Trophoblast cell (in vitro differentiated cells and primary cell): ENCODE results near the gene TPD52L1.

Experiments used
- DNase-seq, 2 donors: peaks; one replicate each; pipeline ENCODE4 v3.0.0-alpha.2; 2016
- H2AFZ ChIP-seq: 2 replicates; pipeline ENCODE4 v1.6.1; 2013; ENCODE audit warnings: low read length, moderate library complexity, mild to moderate bottlenecking; ENCODE audit not compliant: insufficient read depth, poor library complexity
- H2AK5ac ChIP-seq: 2 replicates; pipeline ENCODE4 v1.6.1; 2013; ENCODE audit warnings: mild to moderate bottlenecking, low read length
- H2BK120ac ChIP-seq: 2 replicates; pipeline ENCODE4 v1.6.1; 2013; ENCODE audit warnings: low read length, mild to moderate bottlenecking, moderate library complexity; ENCODE audit not compliant: insufficient read depth, poor library complexity
- H2BK12ac ChIP-seq: 2 replicates; pipeline ENCODE4 v1.6.1; 2013; ENCODE audit warnings: mild to moderate bottlenecking, low read length, moderate library complexity
- H2BK5ac ChIP-seq: 2 replicates; pipeline ENCODE4 v1.6.1; 2013; ENCODE audit warnings: low read length, low read depth, moderate library complexity, mild to moderate bottlenecking; ENCODE audit not compliant: poor library complexity
- H3K14ac ChIP-seq: 2 replicates; pipeline ENCODE4 v1.6.1; 2013; ENCODE audit warnings: mild to moderate bottlenecking, low read length
- H3K18ac ChIP-seq: 2 replicates; pipeline ENCODE4 v1.6.1; 2013; ENCODE audit warnings: mild to moderate bottlenecking, low read length
- H3K23ac ChIP-seq: 2 replicates; pipeline ENCODE4 v1.6.1; 2013; ENCODE audit warnings: low read length
- H3K27ac ChIP-seq: 2 replicates; pipeline ENCODE4 v1.5.1; 2013; ENCODE audit warnings: low read depth, mild to moderate bottlenecking, inconsistent platforms, low read length, moderate library complexity
- H3K27me3 ChIP-seq: 2 replicates; pipeline ENCODE4 v1.6.1; 2013; ENCODE audit warnings: inconsistent platforms, mild to moderate bottlenecking, low read length, moderate library complexity; ENCODE audit not compliant: insufficient read depth
- H3K36me3 ChIP-seq, 2 experiments: 1 replicate in 1 of 2; 2 replicates in 1 of 2; pipeline ENCODE4 v1.6.1; 2013; ENCODE audit warnings: low read length in 2 of 2, mild to moderate bottlenecking in 2 of 2, moderate library complexity in 1 of 2; ENCODE audit not compliant: insufficient read depth in 2 of 2, control insufficient read depth in 1 of 2
- H3K4ac ChIP-seq: 2 replicates; pipeline ENCODE4 v1.6.1; 2013; ENCODE audit warnings: low read depth, mild to moderate bottlenecking, low read length, moderate library complexity
- H3K4me1 ChIP-seq, 2 experiments: 1 replicate in 1 of 2; 2 replicates in 1 of 2; pipeline ENCODE4 v1.6.1; 2013; ENCODE audit warnings: low read length in 2 of 2, mild to moderate bottlenecking in 2 of 2, moderate library complexity in 1 of 2; ENCODE audit not compliant: insufficient read depth in 2 of 2, control insufficient read depth in 1 of 2
- H3K4me2 ChIP-seq: 2 replicates; pipeline ENCODE4 v1.6.1; 2013; ENCODE audit warnings: inconsistent platforms, mild to moderate bottlenecking, low read length, moderate library complexity
- H3K4me3 ChIP-seq: 2 replicates; pipeline ENCODE4 v1.5.1; 2013; ENCODE audit warnings: mild to moderate bottlenecking, low read depth, low read length, inconsistent platforms
- H3K79me1 ChIP-seq: one replicate; pipeline ENCODE4 v1.6.1; 2013; ENCODE audit warnings: low read length
- H3K79me2 ChIP-seq: 2 replicates; pipeline ENCODE4 v1.6.1; 2013; ENCODE audit warnings: low read length, mild to moderate bottlenecking; ENCODE audit not compliant: control insufficient read depth, insufficient read depth, poor library complexity
- H3K9ac ChIP-seq: 2 replicates; pipeline ENCODE4 v1.6.1; 2013; ENCODE audit warnings: mild to moderate bottlenecking, low read length
- H3K9me3 ChIP-seq: 2 replicates; pipeline ENCODE4 v1.6.1; 2013; ENCODE audit warnings: low read depth, mild to moderate bottlenecking, control low read depth, inconsistent platforms, low read length; ENCODE audit not compliant: insufficient read depth
- H4K12ac ChIP-seq: 2 replicates; pipeline ENCODE4 v1.6.1; 2013; ENCODE audit warnings: low read depth, mild to moderate bottlenecking, low read length, moderate library complexity
- H4K8ac ChIP-seq: 2 replicates; pipeline ENCODE4 v1.6.1; 2013; ENCODE audit warnings: low read depth, mild to moderate bottlenecking, low read length, moderate library complexity
- H4K91ac ChIP-seq: one replicate; pipeline ENCODE4 v1.6.1; 2013; ENCODE audit warnings: low read depth, mild to moderate bottlenecking, low read length, moderate library complexity
- WGBS: extraction: QIAGEN DNeasy Blood & Tissue Kit; methylation state at CpG from one replicate; pipeline ENCODE4 v1.1.7; 2013; ENCODE audit warnings: missing lambda C conversion rate; ENCODE audit not compliant: insufficient read length, insufficient coverage; ENCODE audit errors: extremely low coverage; 5-methylcytosine and 5-hydroxymethylcytosine counted together

Gene TPD52L1

GRCh38 chr6:125201961-125202729 is 48.6 kb downstream of the TPD52L1 start:
- Histone ChIP-seq H2AFZ (no peak overlapping the region), H3K23ac (no peak overlapping the region), H4K8ac (no peak overlapping the region), H3K4ac (no peak overlapping the region), H2BK12ac (no peak overlapping the region), H3K36me3 (no peaks in the 10 kb centered on the region), H3K79me2 (no peaks in the 10 kb centered on the region), H2BK120ac (no peak overlapping the region), H3K9me3 (no peaks in the 10 kb centered on the region), H2AK5ac (no peak overlapping the region), H4K12ac (no peak overlapping the region), H3K4me1 (peaks cover 2 to 7% of the 10 kb centered on the region in 2 experiments), H3K4me2 (no peak overlapping the region), H3K27ac (peak overlapping the region; percentile 1), H2BK5ac (no peak overlapping the region), H3K18ac (no peak overlapping the region), H4K91ac (no peak overlapping the region), H3K79me1 (no peaks in the 10 kb centered on the region), H3K4me3 (no peak overlapping the region), H3K9ac (no peak overlapping the region), H3K27me3 (no peaks in the 10 kb centered on the region), H3K14ac (no peak overlapping the region)
- WGBS, result no CpG with 5 or more reads among the region's 7 CpGs
- DNase-seq, result peak; percentile 71 to 89

- no peak overlapping the region for H4K12ac ChIP-seq
- no peak overlapping the region for H3K4ac ChIP-seq
- no peak overlapping the region for H4K91ac ChIP-seq
- H3K9ac ChIP-seq, result no peak overlapping the region
- H3K27me3 ChIP-seq, result no peaks in the 10 kb centered on the region
- no peak overlapping the region for H2BK5ac ChIP-seq
- no peak overlapping the region for H2AFZ ChIP-seq
- H2BK120ac ChIP-seq, result no peak overlapping the region
- H3K18ac ChIP-seq, result no peak overlapping the region
- no peak overlapping the region for H3K4me3 ChIP-seq
- no peak overlapping the region for H2BK12ac ChIP-seq
- H3K9me3 ChIP-seq, result no peaks in the 10 kb centered on the region
- H3K4me2 ChIP-seq, result no peak overlapping the region
- no peak overlapping the region for H2AK5ac ChIP-seq
- H3K14ac ChIP-seq, result no peak overlapping the region
- no peak overlapping the region for H3K27ac ChIP-seq
- no peak overlapping the region for H3K23ac ChIP-seq
- peaks cover 2 to 4% of the 10 kb centered on the region in 2 experiments for H3K4me1 ChIP-seq
- DNase-seq, result peak in 1 of 2 donors; percentile 35
- H3K79me1 ChIP-seq, result no peaks in the 10 kb centered on the region
- H4K8ac ChIP-seq, result no peak overlapping the region
- no peaks in the 10 kb centered on the region for H3K79me2 ChIP-seq
- H3K36me3 ChIP-seq, result no peaks in the 10 kb centered on the region
These were observed 49.8 kb downstream of the TPD52L1 start for GRCh38 chr6:125203395-125203794.

- H3K79me1 ChIP-seq, result no peaks in the 10 kb centered on the region
- no peak overlapping the region for H2AFZ ChIP-seq
- H3K27ac ChIP-seq, result no peak overlapping the region
- H4K91ac ChIP-seq, result no peak overlapping the region
- WGBS, result no CpG with 5 or more reads among the region's 2 CpGs
- no peak overlapping the region for H3K23ac ChIP-seq
- H3K4me2 ChIP-seq, result no peak overlapping the region
- H4K12ac ChIP-seq, result no peak overlapping the region
- H3K9me3 ChIP-seq, result no peaks in the 10 kb centered on the region
- no peak overlapping the region for H2BK12ac ChIP-seq
- H3K79me2 ChIP-seq, result no peaks in the 10 kb centered on the region
- no peak overlapping the region for H4K8ac ChIP-seq
- no peak for DNase-seq
- H2BK5ac ChIP-seq, result no peak overlapping the region
- no peaks in the 10 kb centered on the region for H3K27me3 ChIP-seq
- H3K4ac ChIP-seq, result no peak overlapping the region
- no peak overlapping the region for H3K14ac ChIP-seq
- H3K18ac ChIP-seq, result no peak overlapping the region
- no peak overlapping the region for H3K4me3 ChIP-seq
- H2AK5ac ChIP-seq, result no peak overlapping the region
- H3K36me3 ChIP-seq, result no peaks in the 10 kb centered on the region
- H3K9ac ChIP-seq, result no peak overlapping the region
- peaks cover 2 to 4% of the 10 kb centered on the region in 2 experiments for H3K4me1 ChIP-seq
- H2BK120ac ChIP-seq, result no peak overlapping the region
These were observed 52.4 kb downstream of the TPD52L1 start for GRCh38 chr6:125205931-125206330.

GRCh38 chr6:125206389-125206788 is 52.8 kb downstream of the TPD52L1 start:
- Histone ChIP-seq H3K18ac (no peak overlapping the region), H4K12ac (no peak overlapping the region), H2AFZ (no peak overlapping the region), H2AK5ac (no peak overlapping the region), H2BK5ac (no peak overlapping the region), H3K23ac (no peak overlapping the region), H3K4me1 (peaks cover 2 to 4% of the 10 kb centered on the region in 2 experiments), H4K8ac (no peak overlapping the region), H2BK120ac (no peak overlapping the region), H3K27me3 (no peaks in the 10 kb centered on the region), H3K79me2 (no peaks in the 10 kb centered on the region), H3K4ac (no peak overlapping the region), H4K91ac (no peak overlapping the region), H3K9ac (no peak overlapping the region), H3K4me3 (no peak overlapping the region), H3K9me3 (no peaks in the 10 kb centered on the region), H3K36me3 (no peaks in the 10 kb centered on the region), H3K4me2 (no peak overlapping the region), H3K14ac (no peak overlapping the region), H3K79me1 (no peaks in the 10 kb centered on the region), H2BK12ac (no peak overlapping the region), H3K27ac (no peak overlapping the region)
- no CpG with 5 or more reads among the region's 1 CpG for WGBS
- no peak for DNase-seq
